Measurements from ENCODE around the gene ZNF185. TPM values are rescaled to one million over a fixed set of nuclear protein-coding genes. Genes with fewer than 3 reads are reported as not detected.

ZNF185 gene
- total RNA-seq, 1 donor from 2014 or later, result 1.6 TPM

- TF ChIP-seq, protein P1, sequence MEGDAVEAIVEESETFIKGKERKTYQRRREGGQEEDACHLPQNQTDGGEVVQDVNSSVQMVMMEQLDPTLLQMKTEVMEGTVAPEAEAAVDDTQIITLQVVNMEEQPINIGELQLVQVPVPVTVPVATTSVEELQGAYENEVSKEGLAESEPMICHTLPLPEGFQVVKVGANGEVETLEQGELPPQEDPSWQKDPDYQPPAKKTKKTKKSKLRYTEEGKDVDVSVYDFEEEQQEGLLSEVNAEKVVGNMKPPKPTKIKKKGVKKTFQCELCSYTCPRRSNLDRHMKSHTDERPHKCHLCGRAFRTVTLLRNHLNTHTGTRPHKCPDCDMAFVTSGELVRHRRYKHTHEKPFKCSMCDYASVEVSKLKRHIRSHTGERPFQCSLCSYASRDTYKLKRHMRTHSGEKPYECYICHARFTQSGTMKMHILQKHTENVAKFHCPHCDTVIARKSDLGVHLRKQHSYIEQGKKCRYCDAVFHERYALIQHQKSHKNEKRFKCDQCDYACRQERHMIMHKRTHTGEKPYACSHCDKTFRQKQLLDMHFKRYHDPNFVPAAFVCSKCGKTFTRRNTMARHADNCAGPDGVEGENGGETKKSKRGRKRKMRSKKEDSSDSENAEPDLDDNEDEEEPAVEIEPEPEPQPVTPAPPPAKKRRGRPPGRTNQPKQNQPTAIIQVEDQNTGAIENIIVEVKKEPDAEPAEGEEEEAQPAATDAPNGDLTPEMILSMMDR (IDR thresholded peaks at IDR 0.05; ENCODE audit: borderline replicate concordance), result no peak
- H3K27ac ChIP-seq (replicated peaks), result no peak overlapping the region
- H3K4me1 ChIP-seq, result peaks cover 9% of the 10 kb centered on the region
- no peaks in the 10 kb centered on the region for H3K36me3 ChIP-seq
- intact Hi-C loops (cut with micrococcal nuclease), result no loop called here
- H3K4me3 ChIP-seq, result no peak overlapping the region
- DNase-seq, result no peak
- no peaks in the 10 kb centered on the region for H3K9me3 ChIP-seq (replicated peaks)
- peaks cover 9% of the 10 kb centered on the region for H3K27me3 ChIP-seq (ENCODE audit: low read depth)
Observed at GRCh38 chrX:152900937-152901445, 3.1 kb downstream of the ZNF185 start.

- TF ChIP-seq, protein P1 (IDR thresholded peaks at IDR 0.05; ENCODE audit: borderline replicate concordance), result no peak
- no peaks in the 10 kb centered on the region for H3K36me3 ChIP-seq
- H3K27me3 ChIP-seq (ENCODE audit: low read depth), result peaks cover 9% of the 10 kb centered on the region
Observed at GRCh38 chrX:152901816-152902501, 4.1 kb downstream of the ZNF185 start.

GRCh38 chrX:152902502-152902820 is 4.6 kb downstream of the ZNF185 start:
- H3K36me3 ChIP-seq, result no peaks in the 10 kb centered on the region
- TF ChIP-seq, protein P1 (IDR thresholded peaks at IDR 0.05; ENCODE audit: borderline replicate concordance), result no peak
- no peak overlapping the region for H3K4me3 ChIP-seq
- no peak overlapping the region for H3K27ac ChIP-seq (replicated peaks)
- DNase-seq, result no peak
- intact Hi-C loops (cut with micrococcal nuclease), result no loop called here
- peaks cover 9% of the 10 kb centered on the region for H3K27me3 ChIP-seq (ENCODE audit: low read depth)
- no peaks in the 10 kb centered on the region for H3K9me3 ChIP-seq (replicated peaks)
- peaks cover 9% of the 10 kb centered on the region for H3K4me1 ChIP-seq

More at GRCh38 chrX:152901816-152902501, 4.1 kb downstream of the ZNF185 start:
- Histone ChIP-seq H3K4me1 (peaks cover 9% of the 10 kb centered on the region), H3K9me3 (replicated peaks) (no peaks in the 10 kb centered on the region), H3K27ac (replicated peaks) (no peak overlapping the region), H3K4me3 (no peak overlapping the region)
- intact Hi-C loops (cut with micrococcal nuclease), result no loop called here
- DNase-seq, result no peak

DNA sequence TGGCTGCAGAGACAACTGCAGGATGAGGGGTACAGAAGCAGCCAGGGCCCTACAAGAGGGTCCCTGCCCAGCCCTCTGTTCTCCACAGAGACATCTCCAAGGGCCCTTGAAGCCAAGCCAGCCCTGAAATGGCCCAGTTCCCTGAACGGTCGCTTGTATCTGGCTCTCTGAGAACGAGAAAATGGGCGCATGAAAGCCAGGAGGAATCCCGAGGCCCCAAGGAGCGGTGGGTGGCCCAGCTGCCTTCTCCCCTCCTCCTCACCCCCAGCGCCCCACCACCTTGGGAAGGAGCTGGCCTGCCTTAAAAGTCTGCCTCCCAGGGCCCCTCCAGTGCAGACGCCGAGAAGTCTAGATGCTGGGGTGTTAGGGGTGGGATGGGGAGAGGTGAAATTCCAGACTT is 5.7 kb downstream of the ZNF185 start:
- no peaks in the 10 kb centered on the region for H3K36me3 ChIP-seq
- no peak overlapping the region for H3K4me3 ChIP-seq
- TF ChIP-seq, protein P1 (IDR thresholded peaks at IDR 0.05; ENCODE audit: borderline replicate concordance), result no peak

DNA sequence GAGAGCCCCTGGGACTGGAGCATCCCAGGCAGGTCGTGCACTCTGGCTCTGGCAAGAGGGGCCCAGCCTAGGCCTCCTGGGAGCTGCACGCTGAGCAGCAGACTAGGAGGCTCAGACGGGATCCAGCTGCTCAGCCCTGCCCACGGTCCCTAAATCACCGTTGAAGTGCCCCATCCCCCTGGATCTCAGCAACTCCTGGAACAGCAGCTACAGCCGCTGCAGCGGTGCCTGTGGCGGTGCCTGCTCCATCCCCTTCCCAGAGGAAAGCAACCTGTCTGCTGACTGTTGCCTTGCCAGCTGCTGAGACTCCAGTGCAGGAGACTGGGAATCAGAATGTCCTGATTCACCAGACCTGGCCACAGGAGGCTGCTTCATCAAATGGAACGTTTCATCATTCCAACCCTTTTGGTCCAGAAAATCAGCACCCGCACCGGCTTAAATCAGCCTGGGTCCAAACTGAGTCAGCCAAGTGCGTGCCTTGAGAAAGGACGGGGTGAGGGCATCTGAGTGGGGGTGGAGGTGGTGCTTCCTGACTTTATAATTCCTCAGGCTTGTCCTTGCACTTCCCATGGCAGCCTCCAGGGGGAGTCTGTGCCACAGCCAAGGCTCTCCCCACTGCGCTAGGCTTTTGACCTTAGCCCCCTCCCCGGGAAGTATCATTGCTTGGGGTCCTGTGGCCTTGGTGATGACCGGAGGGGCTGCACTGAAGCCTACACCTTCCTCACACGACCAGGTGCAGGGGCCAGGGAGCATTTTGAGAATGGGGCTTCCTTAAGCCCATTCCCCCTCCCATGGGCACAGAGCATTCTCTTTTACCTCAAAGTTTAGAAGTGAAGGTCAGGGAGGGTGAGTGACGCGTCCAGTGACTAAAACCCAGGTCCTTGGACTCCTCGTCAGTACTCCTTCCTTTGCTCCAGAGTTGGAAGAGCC is 6.5 kb downstream of the ZNF185 start:
- no peaks in the 10 kb centered on the region for H3K9me3 ChIP-seq (replicated peaks)
- no peaks in the 10 kb centered on the region for H3K36me3 ChIP-seq
- H3K27me3 ChIP-seq (ENCODE audit: low read depth), result no peaks in the 10 kb centered on the region
- no peak overlapping the region for H3K27ac ChIP-seq (replicated peaks)
- no peak overlapping the region for H3K4me3 ChIP-seq
- intact Hi-C loops (cut with micrococcal nuclease), result no loop called here
- peaks cover 9% of the 10 kb centered on the region for H3K4me1 ChIP-seq
- DNase-seq, result no peak
- TF ChIP-seq, protein P1 (IDR thresholded peaks at IDR 0.05; ENCODE audit: borderline replicate concordance), result peak; percentile 74

More for the DNA sequence above, 5.7 kb downstream of the ZNF185 start:
- H3K27me3 ChIP-seq (ENCODE audit: low read depth), result peaks cover 3% of the 10 kb centered on the region
- no peaks in the 10 kb centered on the region for H3K9me3 ChIP-seq (replicated peaks)
- DNase-seq, result no peak
- peaks cover 9% of the 10 kb centered on the region for H3K4me1 ChIP-seq
- no peak overlapping the region for H3K27ac ChIP-seq (replicated peaks)
- intact Hi-C loops (cut with micrococcal nuclease), result no loop called here
